Dermis microvascular lymphatic vessel endothelial cell (primary cell): ENCODE measurements around the gene TPM4. TPM values are rescaled to one million over a fixed set of nuclear protein-coding genes. Genes with fewer than 3 reads are reported as not detected.
A peak's percentile ranks its signal among the peaks of the same experiment; 100 is the strongest.

Experiments
- DNase-seq, 2 donors: peaks; one replicate each; pipeline versions ENCODE4 v3.0.0 to v3.0.0-alpha.2; 2010; ENCODE audit warnings: low read depth in 2 of 2
- total RNA-seq: library from RNA; depleted of rRNA; stranded (reverse); fragments of >200 nt; gene quantifications from 2 replicates; pipeline ENCODE4 v1.2.1, GENCODE V29; 2014

The TPM4 gene
- total RNA-seq, 1 donor from 2014 or later, result 424 TPM

DNA sequence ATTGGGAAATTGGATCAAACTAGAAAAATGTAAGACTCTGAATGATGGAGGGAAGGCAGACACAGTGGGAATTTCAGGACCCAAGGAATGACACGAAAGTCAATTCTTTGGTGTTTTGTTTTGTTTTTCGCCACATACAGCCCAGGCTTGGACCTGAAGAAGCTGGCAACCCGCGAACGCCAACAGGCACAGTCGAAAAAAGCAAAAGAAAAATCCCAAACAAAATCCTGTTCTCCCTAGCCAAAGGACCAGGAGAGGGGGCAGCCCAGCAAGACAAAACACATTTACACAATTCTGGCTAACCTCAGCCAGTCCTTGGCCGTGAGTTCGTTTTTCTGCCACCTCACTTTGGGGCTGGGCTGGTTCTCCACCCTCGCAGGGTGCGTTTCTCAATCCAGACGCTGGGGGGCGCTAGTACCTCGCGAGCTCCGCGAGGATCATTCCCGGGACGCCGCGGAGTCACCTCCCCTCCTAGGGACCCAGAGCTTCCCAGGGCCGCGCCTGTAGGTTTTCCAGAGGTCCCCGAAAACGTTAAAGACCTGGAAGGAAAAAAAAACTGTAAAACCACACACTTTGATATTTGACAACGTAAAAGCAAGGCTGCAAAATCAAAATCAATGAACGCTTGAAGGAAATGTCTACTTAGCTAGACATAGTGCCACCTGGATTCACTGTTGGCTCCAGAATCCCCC is 34.9 kb upstream of the TPM4 start:
- DNase-seq, result peak in 1 of 2 donors; percentile 53

DNA sequence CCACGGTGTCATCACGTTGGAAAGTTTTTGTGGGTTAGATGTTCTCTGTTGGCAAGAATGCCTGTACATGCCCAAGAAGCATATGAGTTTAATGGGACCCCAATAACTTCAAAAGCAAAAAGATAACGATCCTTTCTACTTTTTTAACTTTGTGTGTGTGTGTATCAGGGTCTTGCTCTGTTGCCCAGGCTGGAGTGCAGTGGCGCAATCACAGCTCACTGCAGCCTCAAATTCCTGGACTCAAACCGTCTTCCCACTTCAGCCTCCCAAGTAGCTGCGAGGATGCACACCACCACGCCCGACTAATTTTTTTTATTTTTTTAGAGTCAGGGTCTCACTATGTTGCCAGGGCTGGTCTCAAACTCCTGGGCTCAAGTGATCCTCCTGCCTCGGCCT is 34.3 kb upstream of the TPM4 start:
- no peak for DNase-seq

DNA sequence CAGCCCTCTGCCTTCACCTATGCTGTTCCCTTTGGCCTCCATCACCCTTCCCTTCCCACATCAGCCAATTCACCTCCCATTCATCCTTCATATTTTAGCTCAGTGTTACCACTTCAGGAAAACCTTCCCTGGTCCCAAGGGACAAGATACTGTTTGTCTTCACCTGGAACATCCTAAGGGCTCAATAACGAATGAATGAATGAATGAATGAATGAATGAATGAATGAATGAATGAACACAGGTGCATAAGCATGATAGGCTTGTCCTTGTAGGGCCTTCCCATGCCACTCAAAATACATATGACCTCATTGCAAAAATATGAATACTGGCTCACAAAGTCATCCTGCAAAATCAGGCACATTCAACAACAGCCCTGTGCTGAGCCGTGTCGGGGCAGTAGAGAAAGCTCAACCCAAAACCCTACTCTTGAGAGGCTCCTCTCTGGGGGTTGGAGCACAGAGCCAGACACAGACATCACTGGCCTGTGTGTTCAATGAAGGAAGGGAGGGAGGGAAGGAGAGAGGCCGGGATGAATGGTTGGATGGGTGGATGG is 33.7 kb upstream of the TPM4 start:
- DNase-seq, result no peak

DNA sequence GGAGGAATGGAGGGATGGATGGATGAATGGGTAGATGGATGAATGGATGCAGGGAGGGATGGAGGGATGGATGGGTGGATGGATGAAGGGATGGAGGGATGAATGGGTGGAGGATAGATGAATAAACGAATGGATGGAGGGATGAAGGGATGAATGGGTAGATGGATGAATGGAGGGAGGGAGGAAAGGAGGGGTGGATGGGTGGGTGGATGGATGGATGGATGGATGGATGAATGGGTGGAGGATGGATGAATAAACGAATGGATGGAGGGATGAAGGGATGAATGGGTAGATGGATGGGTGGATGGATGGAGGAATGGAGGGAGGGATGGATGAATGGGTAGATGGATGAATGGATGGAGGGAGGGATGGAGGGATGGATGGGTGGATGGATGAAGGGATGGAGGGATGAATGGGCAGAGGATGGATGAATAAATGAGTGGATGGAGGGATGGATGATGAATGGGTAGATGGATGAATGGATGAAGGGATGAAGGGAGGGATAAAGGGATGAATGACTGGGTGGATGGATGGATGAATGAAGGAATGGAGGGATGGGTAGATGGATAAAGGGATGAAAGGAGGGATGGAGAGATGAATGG is 33.0 kb upstream of the TPM4 start:
- no peak for DNase-seq

DNA sequence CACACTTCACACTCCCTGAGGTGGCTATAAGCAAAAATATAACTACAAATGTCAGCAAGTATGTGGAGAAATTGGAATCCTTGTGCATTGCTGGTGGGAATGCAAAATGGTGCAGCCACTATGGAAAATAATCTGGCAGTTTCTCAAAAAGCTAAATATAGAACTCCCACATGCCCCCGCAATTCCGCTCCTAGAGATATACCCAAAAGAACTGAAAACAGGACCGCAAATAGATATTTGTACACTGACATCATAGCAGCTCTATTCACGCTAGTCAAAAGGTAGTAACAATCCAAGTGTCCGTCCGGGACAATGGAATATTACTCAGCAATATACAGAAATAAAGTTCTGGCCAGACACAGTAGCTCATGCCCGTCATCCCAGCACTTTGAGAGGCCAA is 31.5 kb upstream of the TPM4 start:
- no peak for DNase-seq

DNA sequence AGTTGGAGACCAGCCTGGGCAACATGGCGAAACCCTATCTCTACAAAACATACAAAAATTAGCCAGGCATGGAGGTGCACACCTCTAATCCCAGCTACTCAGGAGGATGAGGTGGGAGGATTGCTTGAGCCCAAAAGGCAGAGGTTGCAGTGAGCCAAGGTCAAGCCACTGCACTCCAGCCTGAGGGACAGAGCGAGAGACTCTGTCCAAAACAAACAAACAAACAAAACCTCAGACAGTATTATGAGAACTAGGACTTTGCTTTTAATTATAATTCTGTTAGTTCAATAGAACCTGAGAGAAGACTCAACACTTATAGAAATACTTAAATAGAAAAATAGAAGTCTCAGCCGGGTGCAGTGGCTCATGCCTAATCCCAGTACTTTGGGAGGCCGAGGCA is 31.1 kb upstream of the TPM4 start:
- no peak for DNase-seq

DNA sequence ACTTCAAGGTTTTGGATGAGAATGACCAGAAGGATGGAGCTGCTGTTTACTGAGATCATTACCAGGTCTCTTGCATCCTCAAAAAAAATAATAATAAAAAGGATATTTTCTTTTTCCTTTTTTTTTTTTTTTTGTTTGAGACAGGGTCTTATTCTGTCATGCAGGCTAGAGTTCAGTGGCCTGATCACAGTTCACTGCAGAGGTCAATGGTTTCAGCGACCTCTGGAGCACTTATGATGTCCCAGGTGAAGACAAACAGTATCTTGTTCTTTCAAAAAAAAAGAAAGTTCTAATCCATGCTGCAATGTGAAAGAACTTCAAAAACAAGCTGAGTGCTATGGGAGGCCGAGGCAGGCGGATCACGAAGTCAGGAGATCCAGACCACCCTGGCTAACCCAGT is 30.4 kb upstream of the TPM4 start:
- no peak for DNase-seq

DNA sequence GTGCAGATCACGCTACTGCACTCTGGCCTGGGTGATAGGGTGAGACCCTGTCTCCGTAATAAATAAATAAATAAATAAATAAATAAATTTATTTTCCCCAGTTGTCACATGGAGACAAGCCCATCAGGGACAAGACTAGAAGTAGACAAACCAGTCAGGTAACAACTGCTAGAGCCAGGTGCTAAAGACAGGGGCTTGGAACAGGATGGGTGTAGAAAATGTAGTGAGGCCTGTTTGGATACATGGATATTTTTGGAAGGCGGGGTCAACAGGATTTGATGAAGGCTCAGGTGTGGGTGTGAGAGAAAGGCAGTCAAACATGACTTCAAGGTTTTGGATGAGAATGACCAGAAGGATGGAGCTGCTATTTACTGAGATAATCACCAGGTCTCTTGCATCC is 27.7 kb upstream of the TPM4 start:
- DNase-seq, result no peak

DNA sequence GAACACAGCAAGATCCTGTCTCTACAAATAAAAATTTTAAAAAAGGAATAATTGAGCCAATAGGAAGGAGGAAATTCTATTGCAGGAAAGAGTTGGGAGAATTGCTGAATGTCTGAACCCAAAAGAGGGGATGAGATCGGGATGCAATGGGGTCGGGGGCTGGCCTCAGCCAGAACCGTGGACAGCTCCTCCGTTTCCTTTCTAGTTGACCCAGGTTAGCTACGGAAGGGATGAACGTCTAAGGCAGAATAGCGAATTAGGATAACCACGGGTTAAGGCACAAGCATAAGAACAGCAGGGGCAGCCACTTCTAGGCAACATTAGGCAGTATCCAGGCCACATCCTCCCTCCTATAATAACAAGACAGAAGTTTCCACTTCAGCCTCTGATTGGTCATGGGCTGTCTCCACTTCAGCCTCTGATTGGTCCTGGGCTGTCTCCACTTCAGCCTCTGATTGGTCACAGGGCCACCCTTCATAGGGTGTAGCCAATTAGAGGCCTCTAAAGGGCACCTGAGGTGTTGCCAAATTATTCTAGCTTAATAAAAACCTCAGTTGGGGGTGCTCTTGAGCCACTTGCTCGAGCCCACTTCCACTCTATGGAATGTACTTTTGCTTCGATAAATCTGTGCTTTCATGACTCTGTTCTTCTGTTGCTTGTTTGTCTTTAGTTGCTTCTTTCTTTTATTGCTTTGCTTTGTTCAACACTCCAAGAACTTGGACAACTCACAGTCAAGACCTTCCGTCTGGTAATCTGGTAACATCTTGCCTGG is 24.9 kb upstream of the TPM4 start:
- DNase-seq, result peak in 1 of 2 donors; percentile 58

DNA sequence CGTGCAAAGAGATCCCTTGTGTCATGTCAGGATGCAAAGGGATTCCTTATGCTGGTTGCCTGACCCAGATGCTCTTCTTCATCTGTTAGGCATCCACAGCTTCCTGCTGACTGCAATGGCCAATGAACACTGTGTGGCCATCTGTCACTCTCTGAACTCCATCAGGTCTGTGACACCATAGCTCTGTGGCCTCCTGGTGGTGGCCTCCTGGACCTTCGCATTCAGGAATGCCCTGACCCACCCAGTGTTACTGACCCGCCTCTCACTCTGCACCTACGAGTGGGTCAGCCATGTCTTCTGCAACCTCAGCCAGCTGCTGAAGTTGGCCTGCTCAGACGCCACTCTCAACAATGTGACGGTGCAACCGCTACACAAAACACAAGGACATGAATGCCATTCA is 23.9 kb upstream of the TPM4 start:
- no peak for DNase-seq

DNA sequence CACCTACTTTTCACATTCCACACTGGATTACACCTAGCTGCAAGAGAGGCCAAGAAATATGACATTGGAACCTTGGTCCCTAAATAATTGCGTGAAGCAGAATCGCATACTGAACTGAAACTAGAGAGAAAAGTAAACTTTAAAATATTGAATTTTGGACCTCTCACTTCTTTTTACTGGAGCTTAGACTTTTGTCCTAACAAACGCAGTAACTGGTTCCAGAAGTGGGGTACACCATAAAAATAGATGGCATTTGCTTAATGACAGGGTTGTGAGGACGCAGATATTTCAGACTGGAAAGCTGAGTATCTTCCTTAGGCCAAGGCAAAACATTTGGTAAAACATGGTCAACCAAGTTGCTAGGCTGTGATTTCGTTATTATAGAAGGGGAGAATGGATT is 19.2 kb upstream of the TPM4 start:
- no peak for DNase-seq

DNA sequence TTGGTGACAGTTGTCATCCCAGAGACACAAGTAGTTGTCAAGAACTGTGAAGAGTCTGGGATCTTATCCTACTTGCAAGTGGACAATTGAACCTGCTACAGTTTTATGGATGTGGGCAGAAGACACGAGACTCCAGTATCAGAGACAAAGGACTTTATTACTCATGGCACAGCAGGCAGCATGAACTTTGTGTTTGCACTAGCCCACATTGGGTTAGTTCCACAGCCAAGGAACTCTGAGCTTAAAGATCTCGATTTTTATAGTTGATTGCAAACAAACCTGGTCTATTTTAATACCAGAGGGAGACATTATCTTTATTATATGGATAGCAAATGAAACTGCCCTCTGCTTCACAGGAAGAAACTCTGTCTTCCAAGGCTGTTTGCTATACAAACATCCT is 16.0 kb upstream of the TPM4 start:
- DNase-seq, result no peak

DNA sequence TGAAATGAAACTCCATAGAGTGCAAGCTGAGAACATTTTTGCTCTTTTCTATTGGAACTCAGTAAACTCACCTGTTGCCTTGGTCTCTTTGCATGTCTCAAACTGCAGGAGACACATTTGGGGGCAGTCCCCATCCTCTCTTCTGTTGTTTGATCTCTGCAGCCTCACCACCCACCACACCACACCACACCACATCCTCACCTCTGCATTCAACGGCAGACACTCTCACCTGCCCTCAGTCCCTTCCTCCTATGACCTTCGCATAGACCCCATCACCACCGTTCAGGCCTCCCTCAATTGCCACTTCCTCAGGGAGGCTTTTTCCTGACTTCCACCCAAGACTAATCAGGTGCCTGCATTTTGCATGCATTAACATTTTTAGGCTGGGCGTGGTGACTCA is 14.4 kb upstream of the TPM4 start:
- DNase-seq, result no peak

DNA sequence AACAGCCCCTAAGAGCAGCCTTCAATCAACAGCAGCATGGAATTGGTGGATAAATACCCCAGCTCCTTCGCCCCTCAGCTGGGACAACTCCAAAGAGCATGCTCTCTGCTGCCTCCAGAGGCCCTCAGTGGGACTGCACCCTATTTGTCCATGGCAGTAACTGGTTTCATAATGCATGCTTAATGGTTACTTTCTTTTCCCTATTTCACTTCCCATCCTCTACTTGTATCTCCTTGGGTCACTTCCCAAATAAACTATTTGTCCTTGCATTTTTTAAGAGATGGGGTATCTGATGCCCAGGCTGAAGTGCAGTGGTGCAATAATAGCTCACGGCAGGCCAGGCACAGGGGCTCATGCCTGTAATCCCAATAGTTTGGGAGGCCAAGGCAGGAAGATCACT is 13.5 kb upstream of the TPM4 start:
- peak in 1 of 2 donors; percentile 47 for DNase-seq

DNA sequence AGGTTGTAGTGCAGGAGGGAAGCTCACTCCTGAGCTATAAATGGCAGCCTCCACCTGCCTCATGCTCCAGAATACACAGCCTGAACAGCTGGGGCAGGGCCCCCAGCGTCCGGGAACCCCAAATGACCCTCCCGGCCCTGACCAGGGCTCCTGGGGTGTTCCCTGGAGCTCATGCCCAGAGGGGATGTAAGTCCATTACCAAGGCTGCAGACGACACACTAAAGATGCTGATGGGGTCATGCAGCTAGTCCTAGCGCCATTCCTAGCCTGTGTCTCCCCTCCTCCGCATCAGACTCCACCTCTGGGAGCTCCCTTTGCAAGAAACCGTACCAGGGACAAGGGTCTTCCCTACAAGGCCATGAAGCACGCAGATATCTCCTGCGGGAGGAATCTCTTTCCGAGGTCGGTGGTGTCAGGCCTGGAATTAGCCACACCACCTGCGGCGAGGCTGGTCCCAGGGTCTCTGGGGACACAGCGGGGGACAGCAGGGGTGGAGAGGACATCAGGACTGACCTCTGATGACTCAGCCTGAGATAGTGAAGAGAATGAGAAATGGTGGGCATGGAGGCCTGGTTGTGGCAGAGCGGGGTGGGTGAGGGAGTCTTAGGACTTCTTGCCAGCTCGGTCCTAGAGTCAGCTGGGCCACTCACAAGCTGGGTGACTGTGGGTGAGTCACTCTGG is 11.9 kb upstream of the TPM4 start:
- DNase-seq, result no peak

DNA sequence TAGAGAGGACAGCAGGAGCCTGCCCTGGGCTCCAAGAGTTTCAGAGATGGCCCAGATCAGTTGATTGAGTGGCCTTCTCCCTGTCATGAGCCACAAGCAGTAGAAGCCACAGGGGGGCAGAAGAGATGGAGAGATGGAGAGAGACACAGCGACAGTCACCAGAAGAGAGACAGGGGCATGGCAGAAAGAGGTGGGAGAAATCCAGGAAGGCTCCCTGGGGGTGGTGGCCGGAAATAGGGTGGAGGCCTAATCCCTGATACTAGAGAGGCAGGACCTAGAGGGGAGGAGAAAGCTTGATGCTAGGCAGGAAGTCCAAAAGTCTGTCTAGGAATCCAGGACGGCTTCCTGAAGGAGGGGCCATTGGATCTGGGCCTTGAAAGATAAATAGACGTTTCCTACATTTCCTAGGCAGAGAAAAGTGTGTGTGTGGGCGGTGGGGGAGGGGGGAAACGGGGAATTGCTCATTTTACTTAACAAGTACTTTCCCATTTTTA is 9.6 kb upstream of the TPM4 start:
- DNase-seq, result peak; percentile 76 to 80

DNA sequence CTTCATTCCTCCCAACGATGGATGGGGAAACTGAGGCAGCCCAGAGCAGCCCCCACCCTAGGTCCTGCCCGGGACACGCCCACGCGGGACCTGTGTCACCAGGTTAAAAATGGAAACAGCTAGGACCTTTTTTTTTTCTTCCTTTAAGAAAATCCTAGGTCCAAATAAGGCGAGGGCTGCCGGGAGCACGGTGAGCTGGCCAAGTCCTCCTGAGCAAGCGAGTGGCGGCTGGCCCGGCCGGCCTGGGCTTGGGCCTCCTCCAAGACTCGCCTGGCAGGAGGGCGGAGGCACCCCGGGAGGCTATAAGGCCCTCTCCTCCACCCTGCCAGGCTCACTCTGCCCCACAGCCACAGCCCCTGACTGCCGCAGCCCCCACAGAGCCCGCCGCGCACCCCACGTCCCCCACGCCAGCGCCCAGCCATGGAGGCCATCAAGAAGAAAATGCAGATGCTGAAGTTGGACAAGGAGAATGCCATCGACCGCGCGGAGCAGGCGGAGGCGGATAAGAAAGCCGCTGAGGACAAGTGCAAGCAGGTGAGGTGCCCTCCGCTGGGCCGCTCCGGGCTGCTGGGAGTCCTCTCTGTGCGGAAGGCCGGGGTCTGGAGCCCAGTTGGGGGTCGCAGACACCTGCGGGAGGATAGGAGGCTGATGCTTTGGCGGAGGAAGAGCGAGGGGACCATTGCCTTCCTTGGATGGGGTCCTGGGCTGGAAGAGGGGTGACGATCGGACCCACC is 8.9 kb upstream of the TPM4 start:
- DNase-seq, result peak in 1 of 2 donors; percentile 58

DNA sequence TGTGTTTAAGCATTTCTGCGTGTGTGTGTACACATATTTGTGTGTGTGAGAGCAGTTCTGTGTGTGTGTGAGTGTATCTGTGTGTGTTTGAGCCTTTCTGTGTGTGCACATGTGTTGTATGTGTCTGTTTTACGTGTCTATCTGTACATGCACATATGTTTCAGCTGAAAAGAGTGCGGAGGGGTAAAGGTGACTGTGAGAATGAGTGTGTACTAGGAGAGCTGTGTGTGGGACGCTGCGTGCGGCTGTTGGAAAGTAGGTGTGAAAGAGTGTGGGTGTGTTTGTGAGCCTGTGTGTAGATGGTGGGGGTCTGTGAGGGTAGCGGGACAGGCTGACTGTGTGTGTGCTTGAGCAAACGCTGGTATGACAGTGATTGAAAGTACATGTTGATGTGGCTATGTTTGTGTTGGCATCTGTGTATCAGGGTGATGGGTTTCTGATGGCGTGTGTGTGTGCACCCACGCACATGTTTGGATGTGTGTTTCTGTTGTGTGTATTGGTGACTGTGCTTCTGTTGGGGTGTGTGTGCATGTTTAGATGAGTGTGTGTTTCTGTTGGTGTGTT is 7.5 kb upstream of the TPM4 start:
- peak in 1 of 2 donors; percentile 45 for DNase-seq

DNA sequence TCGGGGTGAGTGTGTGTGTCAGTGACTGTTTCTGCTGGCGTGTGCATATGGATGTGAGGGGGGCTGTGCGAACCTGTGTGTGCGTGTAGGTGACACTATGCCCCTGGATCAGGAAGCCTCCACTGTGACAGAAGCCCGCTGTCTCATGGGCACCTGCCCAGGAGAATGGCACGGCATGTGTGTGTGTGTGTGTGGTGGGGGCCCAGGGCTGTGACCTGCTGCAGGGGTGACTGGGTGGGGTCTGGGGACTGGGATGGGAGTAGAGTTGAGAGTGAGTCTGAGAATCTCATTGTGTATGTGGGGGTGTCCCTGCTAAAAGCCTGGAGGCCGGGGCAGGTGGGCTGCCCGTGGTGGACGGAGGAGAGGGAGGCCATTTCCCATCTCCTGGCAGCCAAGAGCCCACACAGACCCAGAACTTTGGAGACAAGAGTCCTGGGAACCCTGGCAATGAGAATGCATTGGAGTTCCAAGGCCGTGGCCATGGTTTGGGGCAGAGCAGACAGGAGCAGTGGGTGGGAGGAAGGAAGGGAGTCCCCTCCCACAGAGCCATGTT is 6.4 kb upstream of the TPM4 start:
- DNase-seq, result no peak

DNA sequence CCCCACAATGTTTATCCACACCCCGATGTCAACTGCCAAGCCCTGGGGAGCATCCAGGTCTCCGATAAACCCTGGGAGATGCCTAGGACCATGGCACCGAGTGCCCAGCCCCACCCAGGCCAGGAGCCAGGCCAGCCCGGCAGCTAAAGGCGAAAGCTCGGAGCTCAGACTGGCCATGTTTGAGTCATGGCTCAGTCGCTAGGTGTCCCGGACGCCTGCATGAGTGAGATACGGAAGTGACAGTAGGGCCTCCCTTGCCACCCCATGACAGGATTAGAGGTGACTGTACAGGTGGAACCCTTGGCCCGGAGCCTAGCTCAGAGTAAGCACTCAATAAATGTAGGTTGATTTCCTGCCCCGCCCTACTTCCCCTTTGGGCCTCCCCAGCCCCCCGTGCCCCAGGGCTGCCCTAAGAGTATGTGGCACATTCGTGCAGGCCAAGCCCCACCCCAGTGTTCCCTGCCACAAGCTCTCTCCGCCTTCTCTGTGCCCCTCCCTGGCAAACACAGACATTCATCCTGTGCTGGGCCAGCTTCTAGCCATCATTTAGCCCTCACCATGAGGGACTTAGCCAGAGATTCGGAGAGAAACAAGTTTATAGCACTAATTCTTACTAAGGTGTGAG is 5.8 kb upstream of the TPM4 start:
- DNase-seq, result peak; percentile 95 to 98
